Hematopoietic multipotent progenitor cell treated with erythropoietin and hydrocortisone succinate and interleukin-3 and kit ligand, for 17 days (in vitro differentiated cells): ENCODE measurements around the gene TNK2.
"Not testable (repeated sequence)": the region's sequence is repeated elsewhere in the genome, so short reads cannot be mapped to it uniquely, and the experiment has no call there.

Experiments used
- DNase-seq: peaks from one replicate; pipeline ENCODE4 v3.0.0-alpha.2; 2015; ENCODE audit warnings: low spot score

TNK2 gene

GRCh38 chr3:195821403-195822130 is 86.8 kb downstream of the TNK2 start:
- no peak for DNase-seq

- no peak for DNase-seq
Observed at GRCh38 chr3:195820901-195821300, 87.5 kb downstream of the TNK2 start.

- DNase-seq: no peak
Observed at GRCh38 chr3:195820186-195820585, 88.2 kb downstream of the TNK2 start.

GRCh38 chr3:195818301-195818700 is 90.0 kb downstream of the TNK2 start:
- DNase-seq: no peak

GRCh38 chr3:195817578-195818135 is 90.7 kb downstream of the TNK2 start:
- no peak for DNase-seq

GRCh38 chr3:195816276-195816913 is 92.0 kb downstream of the TNK2 start:
- DNase-seq: not testable (repeated sequence)

- DNase-seq: no peak
Observed at GRCh38 chr3:195815169-195815771, 93.1 kb downstream of the TNK2 start.

- DNase-seq: no peak
Observed at GRCh38 chr3:195813916-195814640, 94.3 kb downstream of the TNK2 start.
